ENCODE results near the gene CACNG7. TPM values are rescaled to one million over a fixed set of nuclear protein-coding genes. Genes with fewer than 3 reads are reported as not detected.

CACNG7 gene
- total RNA-seq, 4 donors from 2014 or later, result 1.0 TPM; not detected in 3

GRCh38 chr19:53870485-53870844 lies 38.6 kb upstream of the CACNG7 start:
- Histone ChIP-seq H3K27ac (peak overlapping the region; percentile 86 to 99), H3K36me3 (no peaks in the 10 kb centered on the region), H3K27me3 (no peaks in the 10 kb centered on the region), H3K4me1 (no peaks in the 10 kb centered on the region), H3K4me3 (peak overlapping the region in 1 of 2 donors; percentile 92), H3K9me3 (no peaks in the 10 kb centered on the region)
- TF ChIP-seq CTCF (IDR thresholded peaks at IDR 0.05) (no peak), POLR2A (IDR thresholded peaks at IDR 0.05) (no peak)
- intact Hi-C loops (cut with DNase I; ENCODE audit: low total_unique reads), result no loop called here
- no peak for DNase-seq

GRCh38 chr19:53871454-53871853 lies 37.6 kb upstream of the CACNG7 start:
- intact Hi-C loops (cut with DNase I; ENCODE audit: low total_unique reads), result no loop called here
- no peak overlapping the region for H3K27ac ChIP-seq

GRCh38 chr19:53872762-53873161 lies 36.3 kb upstream of the CACNG7 start:
- H3K4me1 ChIP-seq, result no peaks in the 10 kb centered on the region
- no peaks in the 10 kb centered on the region for H3K9me3 ChIP-seq
- no peak for DNase-seq
- intact Hi-C loops (cut with DNase I; ENCODE audit: low total_unique reads), result no loop called here
- H3K27ac ChIP-seq, result no peak overlapping the region
- H3K4me3 ChIP-seq, result no peak overlapping the region
- H3K27me3 ChIP-seq, result no peaks in the 10 kb centered on the region
- H3K36me3 ChIP-seq, result no peaks in the 10 kb centered on the region
- TF ChIP-seq CTCF (IDR thresholded peaks at IDR 0.05) (no peak), POLR2A (IDR thresholded peaks at IDR 0.05) (no peak)

More at GRCh38 chr19:53871454-53871853, 37.6 kb upstream of the CACNG7 start:
- Histone ChIP-seq H3K27me3 (no peaks in the 10 kb centered on the region), H3K4me3 (no peak overlapping the region), H3K36me3 (no peaks in the 10 kb centered on the region), H3K9me3 (no peaks in the 10 kb centered on the region), H3K4me1 (no peaks in the 10 kb centered on the region)
- DNase-seq, result no peak
- TF ChIP-seq POLR2A (IDR thresholded peaks at IDR 0.05), result no peak
- no peak for TF ChIP-seq CTCF (IDR thresholded peaks at IDR 0.05)

GRCh38 chr19:53873773-53874605 lies 35.1 kb upstream of the CACNG7 start:
- Histone ChIP-seq H3K9me3 (no peaks in the 10 kb centered on the region), H3K27me3 (peaks cover 0 to 3% of the 10 kb centered on the region in 2 donors), H3K4me1 (peaks cover 0 to 3% of the 10 kb centered on the region in 2 donors), H3K36me3 (no peaks in the 10 kb centered on the region), H3K4me3 (no peak overlapping the region), H3K27ac (no peak overlapping the region)
- intact Hi-C loops (cut with DNase I; ENCODE audit: low total_unique reads), result no loop called here
- DNase-seq, result no peak
- TF ChIP-seq CTCF (IDR thresholded peaks at IDR 0.05) (no peak), POLR2A (IDR thresholded peaks at IDR 0.05) (no peak)

- Histone ChIP-seq H3K27me3 (peaks cover 0 to 6% of the 10 kb centered on the region in 2 donors), H3K4me1 (peaks cover 0 to 5% of the 10 kb centered on the region in 2 donors), H3K4me3 (no peak overlapping the region), H3K36me3 (no peaks in the 10 kb centered on the region), H3K27ac (no peak overlapping the region), H3K9me3 (no peaks in the 10 kb centered on the region)
- intact Hi-C loops (cut with DNase I; ENCODE audit: low total_unique reads), result no loop called here
- TF ChIP-seq CTCF (IDR thresholded peaks at IDR 0.05) (no peak), POLR2A (IDR thresholded peaks at IDR 0.05) (no peak)
- no peak for DNase-seq
Measured at GRCh38 chr19:53874606-53874990, 34.5 kb upstream of the CACNG7 start.
